Loucy (cell line): ENCODE measurements around the gene CDK1.

Source experiments
- H2AFZ ChIP-seq: fragments of 200-600 bp; sonication (generic); 2 replicates; pipeline ENCODE4 v1.6.0; 2016; ENCODE audit warnings: antibody characterized with exemption, mild to moderate bottlenecking, low read length, moderate library complexity
- H3F3A ChIP-seq: fragments of 200-600 bp; 2 replicates; pipeline ENCODE4 v1.6.0; 2016; ENCODE audit warnings: antibody characterized with exemption, low read depth, mild to moderate bottlenecking
- H3K27me3 ChIP-seq: fragments of 200-600 bp; sonication (generic); 2 replicates; pipeline ENCODE4 v1.6.1; 2014; ENCODE audit warnings: low read length, mild to moderate bottlenecking; ENCODE audit not compliant: insufficient read depth, poor library complexity, severe bottlenecking
- H3K36me3 ChIP-seq: fragments of 200-600 bp; sonication (generic); 2 replicates; pipeline ENCODE4 v1.6.1; 2016; ENCODE audit warnings: low read length; ENCODE audit not compliant: insufficient read depth
- H3K4me1 ChIP-seq: fragments of 200-600 bp; sonication (generic); 2 replicates; pipeline ENCODE4 v1.5.1; 2014; ENCODE audit warnings: low read length, mild to moderate bottlenecking; ENCODE audit not compliant: insufficient read depth, poor library complexity, severe bottlenecking
- H3K4me2 ChIP-seq: fragments of 200-600 bp; sonication (generic); 2 replicates; pipeline ENCODE4 v1.6.0; 2014; ENCODE audit warnings: antibody characterized with exemption, low read length, low read depth, mild to moderate bottlenecking; ENCODE audit not compliant: poor library complexity, severe bottlenecking
- H3K4me3 ChIP-seq: fragments of 200-600 bp; sonication (generic); 2 replicates; pipeline ENCODE4 v1.5.1; 2014; ENCODE audit warnings: low read length, mild to moderate bottlenecking, mixed read lengths; ENCODE audit not compliant: poor library complexity, severe bottlenecking
- H3K79me2 ChIP-seq: fragments of 200-600 bp; sonication (generic); 2 replicates; pipeline ENCODE4 v1.6.1; 2014; ENCODE audit warnings: low read length; ENCODE audit not compliant: insufficient read depth
- H3K9ac ChIP-seq: fragments of 200-600 bp; sonication (generic); 2 replicates; pipeline ENCODE4 v1.6.0; 2014; ENCODE audit warnings: mild to moderate bottlenecking, low read depth, low read length, moderate library complexity; ENCODE audit not compliant: poor library complexity, severe bottlenecking
- H3K9me2 ChIP-seq: fragments of 200-600 bp; sonication (generic); replicated peaks from 2 replicates; pipeline ENCODE4 v1.6.1; 2016; ENCODE audit warnings: low read depth, low read length, mixed read lengths
- H3K9me3 ChIP-seq: fragments of 200-600 bp; sonication (generic); 2 replicates; pipeline ENCODE4 v1.6.1; 2014; ENCODE audit warnings: mild to moderate bottlenecking, antibody characterized with exemption, low read length, low read depth; ENCODE audit not compliant: insufficient read depth
- H4K20me1 ChIP-seq: fragments of 200-600 bp; sonication (generic); 2 replicates; pipeline ENCODE4 v1.6.0; 2014; ENCODE audit warnings: antibody characterized with exemption, low read length, mild to moderate bottlenecking; ENCODE audit not compliant: insufficient read depth, poor library complexity, severe bottlenecking
- CTCF ChIP-seq: fragments of 200-600 bp; sonication (generic); conservative IDR thresholded peaks from 2 replicates; pipeline ENCODE4 v1.5.1; 2014; ENCODE audit warnings: mild to moderate bottlenecking, antibody characterized with exemption, low read length
- EZH2phosphoT487 ChIP-seq: fragments of 200-600 bp; IDR thresholded peaks from 2 replicates; pipeline ENCODE4 v1.6.1; 2018; ENCODE audit warnings: antibody characterized with exemption, mild to moderate bottlenecking, moderate library complexity, borderline replicate concordance

The CDK1 gene

DNA sequence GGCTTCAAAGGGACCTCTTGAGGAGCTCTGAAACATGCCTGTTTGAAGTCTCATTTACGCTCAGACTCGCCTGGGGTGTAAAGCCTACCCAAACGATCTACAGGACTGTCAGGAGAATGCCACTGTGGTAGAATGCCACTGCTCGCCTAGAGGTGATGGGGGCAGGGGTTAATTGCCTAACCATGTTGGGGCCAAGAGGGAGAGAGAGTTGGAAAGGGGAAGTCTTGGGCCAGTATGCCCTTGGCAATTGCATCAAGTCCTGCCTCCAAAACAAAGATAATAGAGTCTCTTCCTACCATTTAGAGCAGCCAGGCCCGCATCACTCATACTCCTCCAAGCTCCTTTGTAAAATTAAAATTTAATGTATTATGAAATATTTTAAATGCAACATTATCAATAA, 25.2 kb downstream of the CDK1 start:
- no peak overlapping the region for H3K4me3 ChIP-seq
- no peaks in the 10 kb centered on the region for H3K4me1 ChIP-seq
- no peaks in the 10 kb centered on the region for H3F3A ChIP-seq
- H4K20me1 ChIP-seq, result no peaks in the 10 kb centered on the region
- TF ChIP-seq EZH2phosphoT487 (no peak), CTCF (no peak)
- H2AFZ ChIP-seq, result no peak overlapping the region
- no peaks in the 10 kb centered on the region for H3K79me2 ChIP-seq
- H3K9ac ChIP-seq, result no peak overlapping the region
- H3K27me3 ChIP-seq, result no peaks in the 10 kb centered on the region
- no peaks in the 10 kb centered on the region for H3K9me2 ChIP-seq
- H3K9me3 ChIP-seq, result no peaks in the 10 kb centered on the region
- H3K4me2 ChIP-seq, result no peak overlapping the region
- no peaks in the 10 kb centered on the region for H3K36me3 ChIP-seq

DNA sequence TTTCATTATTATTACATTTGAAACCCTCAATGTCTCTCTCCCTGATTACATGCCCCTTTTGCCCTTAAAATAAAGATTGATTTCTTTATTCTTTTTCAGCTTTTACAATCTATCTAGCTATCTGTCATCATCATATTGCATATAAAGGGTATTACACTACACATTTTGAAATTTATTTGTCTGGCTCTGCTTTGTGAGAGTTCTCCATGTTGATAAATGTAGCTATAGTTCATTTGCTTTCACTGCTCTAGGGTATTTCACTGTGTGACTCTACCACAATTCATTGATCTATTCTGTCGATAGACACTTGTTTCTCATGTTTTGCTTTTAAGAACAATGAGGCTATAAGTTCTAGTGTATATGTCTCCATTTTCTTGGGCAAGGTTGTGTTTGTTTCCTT, 25.6 kb downstream of the CDK1 start:
- Histone ChIP-seq H3K27me3 (no peaks in the 10 kb centered on the region), H3K36me3 (no peaks in the 10 kb centered on the region), H3K9me3 (no peaks in the 10 kb centered on the region), H3K4me2 (no peak overlapping the region), H3K9ac (no peak overlapping the region), H4K20me1 (no peaks in the 10 kb centered on the region), H2AFZ (no peak overlapping the region), H3K4me3 (no peak overlapping the region), H3K9me2 (no peaks in the 10 kb centered on the region), H3K4me1 (no peaks in the 10 kb centered on the region), H3F3A (no peaks in the 10 kb centered on the region), H3K79me2 (no peaks in the 10 kb centered on the region)
- TF ChIP-seq EZH2phosphoT487, result no peak
- no peak for TF ChIP-seq CTCF

GRCh38 chr10:60806921-60807320, 28.6 kb downstream of the CDK1 start:
- Histone ChIP-seq H3F3A (no peaks in the 10 kb centered on the region), H3K27me3 (no peaks in the 10 kb centered on the region), H3K9me3 (no peaks in the 10 kb centered on the region), H4K20me1 (no peaks in the 10 kb centered on the region), H3K36me3 (no peaks in the 10 kb centered on the region), H3K4me2 (no peak overlapping the region), H3K79me2 (no peaks in the 10 kb centered on the region), H3K9ac (no peak overlapping the region), H2AFZ (no peak overlapping the region), H3K4me3 (no peak overlapping the region), H3K4me1 (no peaks in the 10 kb centered on the region), H3K9me2 (no peaks in the 10 kb centered on the region)
- TF ChIP-seq EZH2phosphoT487 (no peak), CTCF (no peak)
